T-helper 9 cell (primary cell): Measurements from ENCODE around the gene HSPG2.
"Not testable (repeated sequence)": the region's sequence is repeated elsewhere in the genome, so short reads cannot be mapped to it uniquely, and the experiment has no call there.

Experiments used
- DNase-seq: peaks from one replicate; pipeline ENCODE4 v3.0.0-alpha.2; 2020

The HSPG2 gene

DNA sequence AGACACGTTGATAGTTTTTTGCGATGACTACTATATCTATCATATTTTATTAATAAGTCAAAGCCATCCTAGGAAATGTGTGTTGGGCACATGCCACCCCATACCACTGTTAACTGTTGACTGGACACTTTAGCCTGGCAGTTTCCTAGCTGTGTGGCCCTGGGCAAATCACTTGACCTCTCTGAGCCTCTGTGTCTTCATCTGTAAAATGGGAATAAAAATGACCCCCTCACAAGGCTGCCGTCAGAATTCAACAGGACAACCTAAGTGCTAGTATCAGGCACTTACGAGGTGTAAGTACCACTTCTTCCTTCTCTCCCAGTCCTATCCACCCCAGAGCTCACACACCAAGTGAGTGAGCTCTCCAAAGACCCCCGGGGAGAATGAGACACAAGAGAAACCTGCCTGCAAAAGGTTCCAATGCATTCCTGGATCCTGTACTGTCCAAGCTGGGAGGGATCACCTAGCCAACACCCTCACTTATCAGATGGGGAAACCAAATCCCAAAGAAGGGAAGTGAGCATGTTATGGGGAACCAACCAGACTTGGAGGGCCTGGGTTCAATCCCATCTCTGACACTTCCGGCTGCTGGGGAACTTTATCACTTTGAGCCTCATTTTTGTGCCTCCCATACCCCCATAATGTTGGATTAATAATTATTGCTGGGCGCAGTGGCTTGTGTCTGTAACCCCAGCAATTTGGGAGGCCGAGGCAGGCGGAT, 24.9 kb downstream of the HSPG2 start:
- DNase-seq, result no peak

DNA sequence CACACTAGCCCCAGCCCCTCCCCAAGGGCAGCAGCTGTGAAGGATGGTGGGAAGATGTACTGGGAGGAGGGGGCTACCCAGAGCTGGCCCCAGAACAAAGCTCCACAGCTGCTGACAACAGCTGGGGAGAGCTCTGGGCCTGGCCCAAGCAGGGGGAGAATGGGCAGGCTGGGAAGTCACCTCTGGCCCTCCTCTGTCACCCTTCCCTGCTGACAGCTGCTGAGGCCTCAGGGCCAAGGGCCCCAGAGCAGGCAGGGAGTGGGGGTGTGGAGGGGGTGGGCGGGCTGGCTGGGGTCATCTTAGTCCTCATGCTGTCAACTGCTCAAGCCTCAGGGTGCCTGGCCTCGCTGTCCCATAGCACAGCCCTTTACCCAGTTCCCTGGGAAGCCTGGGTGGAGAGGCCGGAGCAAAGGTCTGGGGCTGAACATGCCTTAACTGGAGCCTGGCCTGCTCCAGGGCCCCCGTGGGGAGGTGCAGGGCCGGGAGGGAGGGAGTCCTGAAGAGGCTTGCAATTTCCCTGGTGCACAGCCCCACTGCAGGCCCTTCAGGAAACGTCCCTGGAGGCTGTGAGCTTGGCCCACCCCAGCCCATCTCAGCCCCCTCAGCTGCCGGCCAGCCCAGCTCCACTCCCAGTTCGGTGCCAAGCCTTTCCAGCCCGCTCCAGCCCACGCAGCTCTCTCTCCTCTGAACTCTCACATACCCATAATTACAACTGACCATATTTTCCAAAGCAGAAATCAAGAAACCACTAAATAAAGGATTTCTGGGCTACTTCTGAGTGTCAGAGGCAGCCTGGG, 25.7 kb downstream of the HSPG2 start:
- no peak for DNase-seq

DNA sequence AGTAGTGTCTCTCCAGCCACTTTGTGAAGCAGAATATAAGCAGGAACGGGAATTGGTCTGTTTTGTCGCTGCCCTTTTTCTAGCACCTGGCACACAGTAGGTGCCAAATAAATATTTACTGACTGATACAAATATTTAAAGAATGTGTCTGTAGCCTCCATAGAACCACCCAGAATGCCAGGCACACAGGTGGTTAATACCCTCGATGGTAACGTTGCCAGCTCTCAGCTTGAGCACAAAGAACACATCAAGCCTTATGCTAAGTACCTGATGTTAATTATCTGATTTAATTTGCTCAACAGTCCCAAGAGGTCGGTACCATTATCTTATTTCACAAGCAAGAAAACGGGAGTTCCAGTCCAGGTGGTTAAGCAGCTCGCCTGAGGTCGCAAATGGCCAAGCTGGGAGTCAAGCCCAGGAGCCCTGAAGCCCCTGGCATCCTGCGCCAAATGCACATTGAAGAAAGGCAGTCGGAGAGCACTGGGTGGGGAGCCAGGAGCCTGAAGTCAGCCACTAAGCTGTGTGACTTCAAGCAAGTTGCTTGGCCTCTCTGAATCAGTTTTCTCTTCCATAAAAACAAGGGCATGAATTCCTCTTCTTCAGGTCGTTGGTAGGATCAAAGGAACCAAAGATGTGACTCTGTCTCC, 26.4 kb downstream of the HSPG2 start:
- no peak for DNase-seq

DNA sequence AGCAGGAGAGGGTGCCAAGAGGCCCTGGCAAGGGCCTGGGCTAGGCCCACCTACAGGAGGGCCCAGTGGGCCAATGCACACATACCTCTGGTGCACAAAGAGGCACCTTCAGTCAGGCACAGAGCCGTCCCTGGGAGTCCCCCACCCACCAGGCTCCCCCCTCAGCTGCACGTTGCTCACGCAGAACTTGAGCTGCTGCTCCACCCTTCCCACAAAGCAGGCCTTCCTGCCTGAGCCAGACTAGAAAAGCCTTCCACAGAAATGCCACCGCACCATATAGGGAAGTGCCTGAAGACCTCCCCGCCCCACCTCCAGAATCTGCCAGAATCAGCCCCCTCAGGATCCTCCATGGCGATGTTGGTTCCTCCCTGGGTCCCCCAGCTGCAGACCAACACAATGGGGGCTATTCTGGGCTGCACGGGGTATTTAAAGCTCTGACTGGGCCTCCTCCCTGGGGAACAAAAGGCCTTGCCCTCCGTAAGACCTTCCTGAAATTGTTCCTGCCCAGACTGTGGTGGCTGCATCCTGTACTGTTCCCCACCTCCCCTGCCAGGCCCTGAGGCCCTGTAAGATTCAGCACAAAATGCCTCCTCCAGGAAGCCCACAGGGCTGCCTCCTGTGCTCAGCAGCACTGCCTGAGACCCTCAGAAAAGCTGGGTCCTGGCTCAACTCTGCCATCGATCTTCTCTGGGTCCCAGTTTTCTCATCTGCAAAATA, 27.2 kb downstream of the HSPG2 start:
- DNase-seq, result no peak

DNA sequence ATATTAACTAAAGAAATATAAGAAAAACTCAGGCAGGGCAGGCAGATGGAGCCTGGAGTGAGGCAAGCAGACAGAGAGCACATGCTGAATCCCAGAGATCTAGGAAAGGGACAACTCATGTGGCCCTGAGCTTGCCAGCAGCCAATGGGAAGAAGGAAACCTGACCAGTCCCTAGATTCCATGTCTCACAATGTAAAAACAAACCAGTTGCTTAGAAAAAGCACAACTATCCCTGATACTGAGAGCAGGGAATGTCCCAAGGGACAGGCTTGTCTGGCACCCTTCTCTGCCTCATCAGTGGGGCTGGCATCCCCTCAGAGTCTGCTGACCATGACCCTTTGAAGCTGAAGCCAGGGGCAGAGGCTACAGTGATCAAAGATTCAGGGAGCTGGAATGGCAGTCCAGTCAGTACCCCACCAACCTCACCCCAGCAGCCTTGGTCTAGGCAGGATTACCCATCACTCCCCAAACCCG, 27.8 kb downstream of the HSPG2 start:
- no peak for DNase-seq

DNA sequence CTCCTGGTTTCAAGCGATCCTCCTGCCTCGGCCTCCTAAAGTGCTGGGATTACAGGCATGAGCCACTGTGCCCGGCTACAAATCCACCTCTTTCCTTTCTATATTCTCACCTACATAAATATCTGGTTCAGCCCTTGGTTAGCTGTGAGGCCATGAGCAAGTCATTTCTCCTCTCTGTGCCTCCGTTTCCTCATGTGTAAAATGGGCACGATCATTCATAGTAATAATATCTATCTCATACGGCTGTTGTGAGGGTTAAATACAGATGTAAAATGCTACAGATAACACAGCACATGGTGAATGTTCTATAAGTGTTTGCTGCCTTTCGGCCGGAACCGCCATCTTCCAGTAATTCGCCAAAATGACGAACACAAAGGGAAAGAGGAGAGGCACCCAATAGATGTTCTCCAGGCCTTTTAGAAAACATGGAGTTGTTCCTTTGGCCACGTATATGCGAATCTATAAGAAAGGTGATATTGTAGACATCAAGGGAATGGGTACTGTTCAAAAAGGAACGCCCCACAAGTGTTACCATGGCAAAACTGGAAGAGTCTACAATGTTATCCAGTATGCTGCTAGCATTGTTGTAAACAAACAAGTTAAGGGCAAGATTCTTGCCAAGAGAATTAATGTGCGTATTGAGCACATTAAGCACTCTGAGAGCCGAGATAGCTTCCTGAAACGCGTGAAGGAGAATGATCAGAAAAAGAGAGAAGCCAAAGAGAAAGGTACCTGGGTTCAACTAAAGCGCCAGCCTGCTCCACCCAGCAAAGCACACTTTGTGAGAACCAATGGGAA, 29.2 kb downstream of the HSPG2 start:
- not testable (repeated sequence) for DNase-seq

DNA sequence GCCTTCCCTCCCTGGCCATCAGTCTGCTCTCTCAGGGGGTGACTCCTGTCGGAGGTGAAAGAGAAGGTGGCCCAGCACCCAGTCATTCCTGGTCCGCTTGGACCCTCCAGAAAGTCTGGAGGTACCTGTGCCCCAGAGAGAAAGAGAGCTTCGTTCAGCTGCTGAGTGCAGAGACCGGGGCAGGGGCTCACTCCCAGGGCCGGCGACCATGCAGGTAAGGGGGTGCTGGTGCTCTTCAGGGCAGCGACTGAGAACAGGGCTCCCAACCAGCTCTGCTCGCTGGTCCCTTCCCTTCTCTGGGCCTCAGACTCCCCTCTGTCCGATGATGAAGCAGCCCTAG, 30.1 kb downstream of the HSPG2 start:
- DNase-seq, result no peak

DNA sequence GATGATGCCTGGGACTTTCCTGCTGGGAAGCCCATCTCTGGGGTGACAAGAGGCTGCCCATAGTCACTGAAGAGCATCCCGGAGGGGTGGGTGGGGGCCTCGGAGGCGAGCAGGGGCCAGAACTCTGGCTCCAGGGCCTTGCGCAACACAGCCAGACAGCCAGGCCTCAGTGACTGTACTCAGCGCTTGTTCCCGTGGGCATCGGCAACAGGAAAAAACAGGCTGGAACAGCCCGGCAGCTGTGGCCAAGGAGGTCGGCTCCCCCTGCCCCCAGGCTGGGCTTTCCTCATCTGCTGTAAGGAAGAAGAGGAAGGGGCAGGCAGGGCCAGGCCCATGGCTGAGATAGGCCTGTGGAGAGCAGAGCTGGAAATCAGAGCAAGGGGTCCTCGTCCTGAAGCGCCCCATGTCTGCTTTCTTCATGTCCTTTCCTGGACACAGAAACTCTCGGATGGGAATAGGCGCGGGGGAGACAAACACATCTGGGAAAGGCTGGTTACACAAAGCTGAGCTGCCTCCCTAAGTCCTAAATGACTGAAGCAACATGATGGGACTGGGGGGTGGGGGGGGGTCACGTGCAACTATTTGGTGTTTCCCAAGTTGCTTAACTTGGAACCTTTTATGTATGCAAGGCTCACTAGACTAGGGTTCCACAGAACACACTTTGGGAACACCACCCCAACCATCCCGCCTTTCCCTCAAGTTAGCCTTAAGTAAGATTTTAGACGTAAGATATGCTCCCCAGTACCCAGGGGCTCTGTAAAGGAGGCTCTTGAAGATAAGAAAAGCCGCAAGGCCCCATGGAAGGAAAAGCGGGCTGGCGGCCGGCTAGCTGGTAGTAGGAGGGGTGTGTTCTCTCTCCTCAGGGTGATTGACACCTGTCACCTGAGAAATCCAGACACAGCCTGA, 30.7 kb downstream of the HSPG2 start:
- no peak for DNase-seq

DNA sequence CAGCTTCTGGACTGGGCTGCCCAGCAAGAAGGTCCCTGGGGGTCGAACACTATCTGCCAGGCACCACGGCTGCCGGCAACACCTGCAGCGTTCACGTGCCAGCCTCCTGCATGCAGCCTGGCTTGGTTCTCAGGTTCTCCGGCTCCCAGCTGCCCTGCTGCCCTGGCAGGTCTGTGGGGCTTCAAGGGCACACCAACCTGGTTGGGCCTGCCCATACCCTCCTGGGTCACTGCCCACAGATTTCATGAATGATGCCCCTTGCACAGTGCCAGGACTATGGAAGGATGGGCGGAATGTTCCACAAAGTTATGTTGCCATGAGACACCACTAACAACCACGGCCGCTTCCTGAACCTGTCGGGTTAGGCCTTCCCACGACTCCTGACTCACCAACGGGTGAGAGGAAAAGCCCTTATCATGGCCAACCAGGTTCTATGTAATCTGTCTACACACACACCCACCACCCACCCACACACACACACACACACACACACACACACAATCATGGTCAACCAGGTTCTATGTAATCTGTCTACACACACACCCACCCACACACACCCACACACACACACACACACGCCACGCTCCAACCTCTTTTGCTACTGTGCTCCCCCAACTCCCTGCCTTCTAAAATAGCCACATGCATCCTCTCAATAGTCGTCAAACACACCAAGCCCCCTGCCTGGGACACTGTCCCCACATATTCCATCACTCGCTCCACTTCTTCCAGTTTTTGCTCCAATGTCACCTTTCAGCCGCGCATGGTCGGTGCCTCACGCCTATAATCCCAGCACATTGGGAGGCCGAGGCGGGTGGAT, 32.2 kb downstream of the HSPG2 start:
- DNase-seq, result no peak

DNA sequence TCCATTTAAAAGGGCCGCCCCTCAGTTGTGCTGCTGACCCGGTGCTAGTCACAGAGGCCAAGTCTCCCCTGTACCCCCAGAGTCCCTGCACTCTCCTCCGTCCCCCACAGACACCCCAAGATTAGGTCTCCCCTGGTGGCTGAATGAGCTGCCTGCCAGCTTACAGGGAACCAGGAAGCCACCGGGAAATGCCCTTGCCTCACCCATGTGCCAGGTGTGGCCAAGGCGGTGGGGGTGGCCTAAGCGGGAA, 32.7 kb downstream of the HSPG2 start:
- DNase-seq, result no peak

DNA sequence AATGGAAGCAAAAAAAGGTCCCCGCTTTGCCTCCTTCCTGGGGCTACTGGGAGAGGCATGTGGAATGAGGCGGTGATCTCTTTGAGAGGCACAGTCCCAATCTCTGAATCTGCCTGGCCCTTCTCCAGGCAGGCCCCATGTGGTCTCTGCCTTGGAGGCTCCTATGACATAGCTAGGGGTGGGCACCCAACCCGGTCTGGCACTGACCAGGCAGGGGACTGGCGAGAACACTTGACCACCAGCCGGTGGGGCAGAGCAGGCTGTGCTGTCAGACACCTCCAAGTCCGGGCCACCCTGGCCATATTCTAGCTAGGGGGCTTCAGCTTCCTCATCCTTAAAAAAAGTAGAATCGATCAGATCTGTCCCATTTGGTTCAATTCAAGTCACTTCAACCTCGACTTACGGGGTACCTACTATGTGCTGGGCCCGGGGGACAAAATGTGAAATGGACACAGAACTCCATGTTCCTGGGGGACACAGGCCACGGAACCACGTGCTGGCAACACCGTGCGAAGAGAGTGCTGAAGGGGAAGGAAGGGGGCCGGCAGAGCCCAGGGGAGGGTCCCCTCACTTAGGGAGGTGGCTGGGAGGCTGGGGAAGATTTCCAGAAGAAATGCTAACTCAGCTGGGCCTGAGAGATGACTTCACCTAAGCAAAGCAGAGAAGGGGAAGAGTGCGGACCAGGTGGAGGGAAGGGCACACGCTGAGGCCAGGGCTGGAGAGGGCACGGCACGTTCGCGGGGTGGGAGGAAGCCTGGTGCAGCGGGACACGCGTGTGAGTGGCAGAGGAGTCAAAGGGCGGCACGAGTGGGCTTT, 33.3 kb downstream of the HSPG2 start:
- DNase-seq, result no peak

DNA sequence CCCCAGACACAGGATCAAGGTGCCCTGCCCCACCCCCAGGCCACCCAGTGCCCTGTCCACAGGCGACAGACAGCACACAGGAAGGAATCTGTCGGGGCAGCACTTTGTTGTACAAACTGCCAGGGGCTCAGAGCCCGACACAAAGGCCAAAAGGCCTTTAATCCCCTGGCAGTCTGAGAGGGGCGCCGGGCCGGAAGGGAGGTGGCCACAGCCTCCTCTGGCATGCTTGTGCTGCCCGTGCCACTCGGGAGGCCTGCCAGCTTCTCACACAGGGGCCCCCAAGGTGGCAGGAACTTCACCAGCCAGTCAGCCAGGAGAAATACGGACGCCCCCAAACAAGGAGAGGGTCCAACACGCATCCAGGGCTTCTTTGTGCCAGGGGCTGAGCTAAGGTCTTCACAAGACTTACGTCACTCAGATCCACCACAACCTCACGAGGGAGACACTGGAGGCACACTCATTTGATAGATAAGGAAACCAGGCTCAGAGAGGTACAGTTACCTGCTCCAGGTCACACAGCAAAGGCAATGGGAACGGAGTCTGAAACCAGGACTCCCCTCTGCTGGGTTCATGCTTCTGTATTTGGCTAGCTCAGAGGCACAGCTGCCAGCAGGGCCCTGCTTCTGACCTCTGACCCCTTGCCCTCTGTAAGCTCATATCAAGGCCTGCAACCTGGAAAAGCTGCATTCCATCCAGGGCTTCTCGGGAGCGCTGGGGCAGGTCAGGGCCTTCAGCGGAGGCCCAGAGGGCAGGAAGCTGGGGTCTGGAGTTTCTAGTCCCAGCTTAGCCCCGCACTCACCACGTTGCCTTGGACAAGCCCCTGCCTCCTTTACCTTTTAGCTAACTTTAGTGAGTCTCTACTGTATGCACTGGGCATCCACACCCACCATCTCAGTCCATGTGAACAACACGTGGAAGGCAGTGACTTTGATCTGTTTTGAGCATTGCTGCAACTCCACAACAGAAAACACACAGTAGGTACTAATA, 34.8 kb downstream of the HSPG2 start:
- no peak for DNase-seq

DNA sequence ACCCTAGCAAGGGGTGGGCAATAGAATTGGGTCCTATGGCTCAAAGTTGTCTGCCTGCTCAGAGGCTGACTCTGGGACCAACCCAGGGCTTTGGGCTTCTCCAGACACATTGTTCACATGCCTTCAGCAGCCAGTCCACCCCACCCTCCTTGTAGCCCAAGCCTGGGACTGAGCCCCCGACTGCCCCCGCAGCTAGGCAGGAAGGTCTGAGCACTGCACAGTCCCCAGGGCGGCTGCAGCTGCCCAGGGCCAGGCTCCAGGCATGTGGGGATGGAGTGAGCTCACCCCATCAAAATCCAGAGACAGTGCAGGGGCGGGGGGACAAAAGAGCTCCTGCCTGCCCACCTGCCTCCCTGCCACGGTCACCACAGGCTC, 35.6 kb downstream of the HSPG2 start:
- DNase-seq, result no peak

DNA sequence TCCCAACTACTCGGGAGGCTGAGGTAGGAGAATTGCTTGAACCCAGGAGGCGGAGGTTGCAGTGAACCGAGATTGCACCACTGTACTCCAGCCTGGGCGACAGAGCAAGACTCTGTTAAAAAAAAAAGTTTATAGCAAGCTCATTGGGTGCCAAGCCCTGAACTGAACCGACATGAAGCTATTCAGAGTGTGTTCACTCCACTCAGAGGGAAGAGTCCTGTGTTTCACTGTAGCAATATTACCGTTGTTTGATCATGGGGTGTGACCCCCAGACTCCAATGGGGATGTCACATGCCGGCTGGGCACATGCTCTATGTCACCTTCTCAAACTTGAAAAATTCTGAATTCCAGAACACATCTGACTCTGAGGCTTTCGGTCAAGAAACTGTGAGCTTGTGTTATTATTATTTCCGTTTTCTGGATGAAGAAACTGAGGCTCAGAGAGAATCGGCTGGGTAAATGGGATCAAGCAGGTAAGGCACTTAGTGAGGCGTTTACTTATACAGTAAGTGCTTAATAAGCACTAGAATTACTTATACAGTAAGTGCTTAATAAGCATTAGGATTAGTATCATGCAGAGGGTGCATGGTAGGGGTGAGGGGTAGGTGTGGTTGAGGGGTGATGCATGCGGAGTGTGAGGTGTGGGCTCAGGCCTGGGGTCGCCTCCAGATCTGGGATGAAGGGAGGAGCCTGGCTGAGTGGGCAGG, 36.2 kb downstream of the HSPG2 start:
- DNase-seq, result no peak

DNA sequence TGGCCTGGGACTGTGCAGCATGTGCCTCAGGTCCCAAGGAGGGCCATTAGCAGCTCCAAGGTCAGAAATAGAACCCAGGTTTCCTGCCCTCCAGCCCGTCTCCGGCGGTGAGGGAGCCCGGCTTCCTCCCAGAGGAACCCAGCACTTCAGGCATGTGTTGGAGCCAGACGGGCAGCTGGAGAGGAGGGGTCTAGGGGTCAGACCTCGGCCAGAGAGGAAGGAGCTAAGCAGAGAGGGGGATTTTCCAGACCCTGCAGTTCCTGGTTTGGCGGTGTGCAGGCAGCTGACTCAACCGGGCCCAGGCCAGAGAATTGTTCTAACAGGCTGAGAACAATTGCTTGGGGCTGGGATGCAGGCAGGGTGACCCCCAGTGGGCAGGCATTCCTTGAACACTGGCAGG, 37.1 kb downstream of the HSPG2 start:
- DNase-seq, result no peak

DNA sequence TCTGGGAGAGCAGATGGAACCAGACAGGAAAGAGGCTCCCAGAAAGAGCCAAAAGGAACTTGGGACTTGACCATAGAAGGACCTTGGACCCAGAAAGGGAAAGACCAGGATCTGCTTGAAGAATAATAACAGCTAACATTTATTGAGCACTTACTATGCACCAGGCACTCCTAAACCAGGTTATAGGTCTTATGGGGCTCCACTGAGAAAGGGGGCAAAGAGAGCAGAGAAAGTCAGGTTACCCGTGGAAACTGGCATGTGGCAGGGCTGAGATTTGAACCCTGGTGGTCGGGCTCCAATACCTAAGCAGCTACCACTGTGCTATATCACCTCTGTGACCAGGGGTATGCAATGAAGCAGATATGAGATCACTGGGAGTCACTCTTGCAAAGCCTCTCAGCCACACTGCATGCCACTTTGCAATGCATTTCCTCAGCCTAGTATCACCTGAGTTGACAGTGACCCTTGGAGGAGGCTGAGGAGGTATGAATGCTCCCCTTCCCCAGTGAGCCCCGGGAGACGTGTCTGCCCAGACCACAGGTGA, 37.8 kb downstream of the HSPG2 start:
- no peak for DNase-seq
